Skin epidermis (tissue), 12 donors: ENCODE data around the gene LGI4.

Source experiments
- H3K27ac ChIP-seq, 21 experiments: fragments of 200-600 bp; sonication (generic) in 11 of 21; one replicate each; pipeline ENCODE4 v1.5.0; 2020; ENCODE audit warnings: mild to moderate bottlenecking in 3 of 21, inconsistent platforms in 2 of 21, moderate library complexity in 2 of 21
- H3K4me3 ChIP-seq, 7 experiments: fragments of 200-600 bp; sonication (generic) in 2 of 7; one replicate each; pipeline ENCODE4 v1.5.0; 2020; ENCODE audit warnings: inconsistent platforms in 2 of 7, mild to moderate bottlenecking in 2 of 7, moderate library complexity in 1 of 7

The LGI4 gene

GRCh38 chr19:35076026-35076370 is 58.9 kb downstream of the LGI4 start:
- H3K4me3 ChIP-seq: no peak overlapping the region
- no peak overlapping the region for H3K27ac ChIP-seq

- H3K27ac ChIP-seq: no peak overlapping the region
- no peak overlapping the region for H3K4me3 ChIP-seq
These were observed 59.4 kb downstream of the LGI4 start for GRCh38 chr19:35075202-35076025.
